NK-92 (cell line): ENCODE measurements around the gene EFNA4.

ENCODE experiments used
- DNase-seq: peaks from one replicate; lab custom pipeline; 2025; ENCODE audit not compliant: unreplicated experiment; lab: John Stamatoyannopoulos, UW

The EFNA4 gene

GRCh38 chr1:155051342-155051776 is 12.2 kb upstream of the EFNA4 start:
- DNase-seq, result no peak

DNA sequence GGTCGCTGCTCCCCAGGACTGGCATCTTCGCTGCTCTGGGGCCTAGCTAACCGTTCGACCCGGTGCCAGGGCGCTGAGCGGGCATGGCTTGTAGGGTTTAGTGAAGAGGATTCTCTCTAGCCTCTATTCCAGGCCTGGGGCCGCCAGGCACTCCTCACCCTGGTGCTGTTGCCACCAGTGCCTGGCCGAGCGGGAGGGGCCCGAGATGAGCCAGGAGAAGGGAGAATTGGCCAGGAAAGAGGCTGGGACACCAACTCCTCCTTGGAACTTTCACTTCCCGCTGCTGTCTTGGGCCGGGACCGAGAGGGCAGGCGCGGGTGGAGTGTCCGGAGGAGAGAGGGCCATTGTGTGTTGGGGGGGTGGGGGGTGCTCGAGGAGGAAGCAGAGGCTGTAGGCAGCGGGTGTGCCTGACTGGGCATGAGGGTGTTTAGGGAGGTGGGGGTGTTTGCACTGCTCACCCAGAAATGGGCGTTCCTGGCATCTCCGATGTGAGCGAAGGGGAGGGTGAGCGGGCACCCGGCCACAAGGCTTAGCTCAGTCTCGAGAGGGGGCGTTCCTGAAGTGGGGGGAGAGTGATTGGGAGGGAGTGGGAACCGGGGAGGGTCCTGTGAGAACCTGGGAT is 11.7 kb upstream of the EFNA4 start:
- DNase-seq, result no peak

DNA sequence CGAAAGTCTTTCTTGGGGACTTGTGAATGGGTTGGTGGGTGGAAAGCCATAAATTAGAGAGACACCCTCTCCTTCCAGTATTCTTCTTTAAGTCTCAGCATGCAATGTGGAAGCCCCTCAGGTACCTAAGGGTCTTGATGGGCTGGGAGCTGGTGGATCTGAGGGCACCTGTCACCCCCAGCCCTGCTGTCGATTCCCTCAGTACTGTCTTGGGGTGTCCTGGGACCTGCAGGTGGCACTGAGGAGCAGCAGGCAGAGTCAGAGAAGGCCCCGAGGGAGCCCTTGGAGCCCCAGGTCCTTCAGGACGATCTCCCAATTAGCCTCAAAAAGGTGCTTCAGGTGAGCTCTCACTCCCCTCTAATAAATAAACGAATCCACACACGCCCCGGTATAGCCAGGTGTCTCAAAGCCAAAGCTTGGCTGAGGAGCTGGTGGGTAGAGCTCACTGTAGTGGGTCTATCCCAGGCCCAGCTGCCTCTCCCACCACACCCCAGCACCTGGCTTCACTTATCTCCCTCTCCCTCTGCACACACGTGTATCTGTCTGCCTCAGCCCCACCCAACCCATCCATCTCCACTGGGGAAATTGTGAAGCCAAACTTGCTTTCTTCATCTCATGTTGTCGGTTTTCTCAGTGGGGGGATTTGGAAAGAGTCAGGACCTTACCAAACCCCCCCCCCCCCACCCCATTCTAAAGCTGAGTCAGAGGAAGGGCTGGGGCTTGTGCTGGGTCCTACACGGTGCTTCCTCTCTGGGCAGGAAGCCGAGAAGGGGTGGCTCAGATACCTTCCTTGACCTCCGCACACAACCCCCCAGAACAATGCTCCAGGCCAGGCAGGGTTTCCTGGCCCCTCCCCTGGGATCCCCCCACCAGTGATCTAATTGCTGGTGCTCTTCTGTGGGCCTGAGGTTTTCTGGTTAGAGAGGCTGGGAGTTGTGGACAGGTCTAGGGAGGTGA is 10.8 kb upstream of the EFNA4 start:
- DNase-seq, result no peak

- DNase-seq, result no peak
Measured at GRCh38 chr1:155053531-155054105, 9.9 kb upstream of the EFNA4 start.

DNA sequence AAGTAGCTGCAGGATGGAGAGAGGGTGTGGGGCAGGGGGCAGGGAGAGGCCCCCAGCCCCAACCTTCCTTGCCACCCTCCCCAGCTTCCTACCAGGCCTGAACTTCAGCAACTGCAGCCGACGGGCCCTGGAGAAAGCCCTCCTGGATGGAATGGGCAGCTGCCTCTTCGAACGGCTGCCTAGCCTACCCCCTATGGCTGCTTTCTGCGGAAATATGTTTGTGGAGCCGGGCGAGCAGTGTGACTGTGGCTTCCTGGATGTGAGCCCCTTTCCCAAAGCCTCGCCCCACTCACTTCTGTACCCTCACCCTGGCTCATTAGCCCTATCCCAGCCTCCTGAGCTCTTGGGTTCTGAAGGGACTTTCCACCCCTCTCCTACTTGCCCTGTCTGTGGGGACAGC is 6.4 kb upstream of the EFNA4 start:
- no peak for DNase-seq

DNA sequence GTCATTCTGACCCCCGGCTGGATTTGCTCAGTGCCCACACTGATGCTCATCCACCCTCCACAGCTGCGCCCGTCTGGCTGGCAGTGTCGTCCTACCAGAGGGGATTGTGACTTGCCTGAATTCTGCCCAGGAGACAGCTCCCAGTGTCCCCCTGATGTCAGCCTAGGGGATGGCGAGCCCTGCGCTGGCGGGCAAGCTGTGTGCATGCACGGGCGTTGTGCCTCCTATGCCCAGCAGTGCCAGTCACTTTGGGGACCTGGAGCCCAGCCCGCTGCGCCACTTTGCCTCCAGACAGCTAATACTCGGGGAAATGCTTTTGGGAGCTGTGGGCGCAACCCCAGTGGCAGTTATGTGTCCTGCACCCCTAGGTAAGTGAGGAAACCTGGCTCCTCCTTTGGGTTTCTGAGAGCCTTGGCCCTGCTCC is 5.7 kb upstream of the EFNA4 start:
- no peak for DNase-seq

DNA sequence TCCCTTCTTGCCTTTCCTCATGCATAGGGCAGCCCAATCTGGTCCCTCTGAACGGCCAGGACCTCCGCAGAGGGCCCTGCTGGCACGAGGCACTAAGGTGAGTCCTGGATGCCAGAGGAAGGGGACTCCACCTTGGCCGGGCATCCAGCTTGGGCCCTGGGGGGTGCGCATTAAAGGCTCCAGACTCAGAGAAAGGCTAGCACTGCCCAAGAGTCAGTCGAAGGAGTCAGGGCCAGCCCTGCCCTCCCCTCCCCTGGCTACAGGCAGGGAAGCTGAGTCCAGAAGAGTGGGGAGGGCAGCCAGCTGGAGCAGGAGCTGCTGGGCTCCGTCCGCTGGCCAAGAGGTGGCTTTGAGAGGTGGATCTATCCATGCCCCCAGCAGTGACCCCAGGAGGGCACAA is 2.8 kb upstream of the EFNA4 start:
- DNase-seq, result no peak

DNA sequence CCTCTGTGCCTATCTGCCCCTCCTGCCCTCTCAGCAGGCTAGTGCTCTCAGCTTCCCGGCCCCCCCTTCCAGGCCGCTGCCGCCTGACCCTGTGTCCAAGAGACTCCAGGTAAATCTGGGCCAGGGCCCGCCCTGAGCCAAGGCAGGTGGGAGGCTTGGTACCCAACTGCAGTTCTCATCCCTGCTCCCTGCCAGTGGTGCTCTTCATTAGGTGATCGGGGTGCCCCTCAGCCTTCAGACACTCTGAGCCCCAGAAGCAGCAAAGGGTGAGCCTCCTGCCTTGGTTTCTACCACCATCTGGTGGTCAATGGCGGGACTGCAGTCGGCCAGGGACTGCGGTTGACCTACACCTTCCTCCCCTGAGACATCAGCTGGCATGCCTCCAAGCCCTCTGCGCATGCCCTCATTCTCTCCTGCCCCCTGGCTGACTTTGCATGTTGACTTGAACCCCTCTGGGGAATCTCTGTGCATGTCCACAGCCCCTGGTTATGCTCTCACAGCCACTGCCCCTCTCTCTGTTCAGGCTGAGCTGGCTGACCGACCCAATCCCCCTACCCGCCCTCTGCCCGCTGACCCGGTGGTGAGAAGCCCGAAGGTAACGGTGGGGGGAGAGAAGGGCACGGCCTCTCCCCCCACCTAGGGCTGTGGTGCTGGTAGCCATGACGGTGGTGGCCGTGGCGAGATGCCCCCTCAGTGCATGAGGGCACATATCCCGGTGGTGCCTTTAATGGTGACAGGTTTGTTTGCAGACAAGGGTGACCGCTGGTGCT is 2.0 kb upstream of the EFNA4 start:
- DNase-seq, result peak; percentile 41

DNA sequence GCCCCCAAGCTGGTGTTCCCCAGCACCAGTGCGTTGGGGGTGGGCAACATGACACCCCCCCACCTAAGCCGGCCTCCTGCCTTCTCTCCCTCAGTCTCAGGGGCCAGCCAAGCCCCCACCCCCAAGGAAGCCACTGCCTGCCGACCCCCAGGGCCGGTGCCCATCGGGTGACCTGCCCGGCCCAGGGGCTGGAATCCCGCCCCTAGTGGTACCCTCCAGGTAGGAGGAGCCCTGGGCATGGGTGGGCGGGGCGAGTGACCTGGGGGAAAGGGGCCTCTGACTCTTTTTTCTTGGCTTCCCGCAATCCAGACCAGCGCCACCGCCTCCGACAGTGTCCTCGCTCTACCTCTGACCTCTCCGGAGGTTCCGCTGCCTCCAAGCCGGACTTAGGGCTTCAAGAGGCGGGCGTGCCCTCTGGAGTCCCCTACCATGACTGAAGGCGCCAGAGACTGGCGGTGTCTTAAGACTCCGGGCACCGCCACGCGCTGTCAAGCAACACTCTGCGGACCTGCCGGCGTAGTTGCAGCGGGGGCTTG is 1.3 kb upstream of the EFNA4 start:
- no peak for DNase-seq

DNA sequence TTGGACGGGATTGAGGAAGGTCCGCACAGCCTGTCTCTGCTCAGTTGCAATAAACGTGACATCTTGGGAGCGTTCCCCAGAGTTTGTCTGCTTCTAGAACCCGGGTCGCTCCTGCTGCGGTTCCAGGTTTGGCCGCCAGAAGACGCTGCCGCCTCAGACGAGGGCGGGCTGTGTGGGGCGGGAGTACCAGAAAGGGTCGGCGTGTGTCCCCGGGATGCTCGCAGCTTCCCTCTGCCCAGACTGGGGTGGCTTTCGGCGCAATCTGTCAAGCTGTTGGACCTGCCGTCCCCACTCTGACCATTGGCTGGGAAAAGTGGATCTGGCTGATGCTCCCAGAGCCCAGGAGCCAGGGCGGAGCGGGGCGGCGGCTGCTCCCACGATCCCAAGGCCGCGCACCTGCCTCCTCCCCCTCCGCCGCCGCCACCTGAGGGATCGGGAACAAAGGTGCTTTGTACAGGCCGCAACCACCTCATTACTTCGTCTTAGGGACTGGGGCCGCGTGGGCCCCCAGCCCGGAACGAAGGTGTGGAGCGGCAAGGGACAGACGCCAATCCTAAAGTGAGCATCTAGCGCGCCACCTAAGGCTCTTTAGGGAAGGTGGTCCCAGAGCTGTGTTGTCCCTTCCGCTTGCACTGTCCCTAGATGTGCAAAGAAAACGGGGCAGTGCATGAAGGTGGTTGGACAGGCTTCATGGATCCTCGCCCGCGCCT is 683 bp upstream of the EFNA4 start:
- no peak for DNase-seq

- DNase-seq, result no peak
Measured at GRCh38 chr1:155064111-155064831, 731 bp downstream of the EFNA4 start.

DNA sequence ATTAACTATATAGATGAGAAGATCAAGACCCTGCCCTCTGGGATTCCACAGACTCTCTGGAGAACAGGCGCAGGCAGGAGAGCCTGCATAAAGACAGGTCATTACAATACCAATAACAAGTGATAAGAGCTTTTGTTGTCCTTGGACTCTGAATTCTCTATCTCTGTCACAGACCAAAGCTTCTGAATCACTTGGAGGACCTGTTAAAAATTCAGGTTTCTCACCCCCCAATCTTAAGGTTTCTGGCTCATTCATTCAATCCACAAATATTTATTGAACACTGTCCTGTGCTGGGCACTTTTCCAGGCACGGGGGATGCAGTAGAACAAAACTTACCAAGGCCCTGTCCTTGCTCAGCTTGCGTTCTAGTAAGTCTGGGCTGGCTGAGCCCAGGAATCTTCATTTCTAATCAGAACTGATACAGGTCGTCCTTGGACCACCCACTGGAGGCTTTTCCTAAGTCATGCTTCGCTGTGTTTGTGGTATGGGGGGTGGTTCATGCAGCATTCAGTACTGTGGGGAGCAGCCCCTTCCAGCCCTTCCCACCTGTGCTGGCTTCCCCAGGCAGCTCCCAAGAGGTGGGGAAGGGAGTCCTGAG is 1.4 kb downstream of the EFNA4 start:
- DNase-seq, result no peak

- DNase-seq, result no peak
Measured at GRCh38 chr1:155066777-155067176, 3.2 kb downstream of the EFNA4 start.

- no peak for DNase-seq
Measured at GRCh38 chr1:155068599-155068998, 5.1 kb downstream of the EFNA4 start.

DNA sequence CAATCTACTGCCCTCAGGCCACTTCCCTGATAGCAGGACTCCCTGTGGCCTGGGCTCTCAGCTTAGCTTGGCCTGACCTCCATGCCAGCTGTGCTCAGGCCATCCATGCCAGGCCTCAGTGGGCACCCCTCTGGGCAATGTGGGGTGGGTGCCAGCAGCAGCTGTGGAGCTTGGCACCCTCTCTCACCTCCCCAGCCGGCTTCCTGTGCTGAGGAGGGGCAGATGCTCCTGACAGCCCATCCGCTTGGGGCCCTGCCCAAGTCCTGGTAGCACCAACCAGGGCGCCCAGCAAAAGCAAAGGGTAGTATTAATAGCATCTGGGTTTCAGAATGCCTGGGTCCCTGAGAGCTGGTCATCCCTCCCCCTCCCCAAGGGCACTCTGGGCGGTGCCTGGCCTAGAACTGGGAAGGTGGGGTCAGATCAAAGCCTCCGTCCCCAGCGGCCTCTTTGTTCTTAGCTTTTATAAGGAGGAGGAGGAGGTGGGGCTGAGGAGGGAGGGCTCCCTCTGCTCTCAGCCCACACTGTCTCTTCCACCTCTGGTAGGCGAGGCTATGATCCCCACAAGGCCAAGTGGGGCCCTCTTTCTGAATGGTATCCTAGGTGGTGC is 6.1 kb downstream of the EFNA4 start:
- DNase-seq, result no peak

DNA sequence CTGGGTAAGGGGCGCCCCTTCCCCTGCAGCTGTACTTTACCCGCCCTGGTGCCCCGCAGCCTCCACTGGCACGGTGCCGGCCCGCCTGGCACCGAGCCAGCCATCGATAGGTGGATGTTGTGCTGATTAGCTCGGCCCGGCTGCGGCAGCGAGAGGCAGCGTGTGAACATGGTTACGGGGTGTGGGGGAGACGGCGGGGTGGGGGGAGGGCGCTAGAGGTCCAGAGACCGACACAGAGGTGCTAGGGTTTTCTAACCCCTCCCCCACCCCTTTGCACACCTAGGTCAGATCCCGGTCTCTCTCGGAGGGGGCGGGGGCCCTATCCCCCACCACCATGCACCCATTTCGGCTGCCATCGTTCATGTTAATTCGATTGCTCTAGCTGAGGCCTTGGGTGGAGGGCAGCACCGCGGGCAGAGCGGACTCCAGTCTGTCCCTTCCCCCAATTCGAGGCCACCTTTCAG is 6.7 kb downstream of the EFNA4 start:
- no peak for DNase-seq

DNA sequence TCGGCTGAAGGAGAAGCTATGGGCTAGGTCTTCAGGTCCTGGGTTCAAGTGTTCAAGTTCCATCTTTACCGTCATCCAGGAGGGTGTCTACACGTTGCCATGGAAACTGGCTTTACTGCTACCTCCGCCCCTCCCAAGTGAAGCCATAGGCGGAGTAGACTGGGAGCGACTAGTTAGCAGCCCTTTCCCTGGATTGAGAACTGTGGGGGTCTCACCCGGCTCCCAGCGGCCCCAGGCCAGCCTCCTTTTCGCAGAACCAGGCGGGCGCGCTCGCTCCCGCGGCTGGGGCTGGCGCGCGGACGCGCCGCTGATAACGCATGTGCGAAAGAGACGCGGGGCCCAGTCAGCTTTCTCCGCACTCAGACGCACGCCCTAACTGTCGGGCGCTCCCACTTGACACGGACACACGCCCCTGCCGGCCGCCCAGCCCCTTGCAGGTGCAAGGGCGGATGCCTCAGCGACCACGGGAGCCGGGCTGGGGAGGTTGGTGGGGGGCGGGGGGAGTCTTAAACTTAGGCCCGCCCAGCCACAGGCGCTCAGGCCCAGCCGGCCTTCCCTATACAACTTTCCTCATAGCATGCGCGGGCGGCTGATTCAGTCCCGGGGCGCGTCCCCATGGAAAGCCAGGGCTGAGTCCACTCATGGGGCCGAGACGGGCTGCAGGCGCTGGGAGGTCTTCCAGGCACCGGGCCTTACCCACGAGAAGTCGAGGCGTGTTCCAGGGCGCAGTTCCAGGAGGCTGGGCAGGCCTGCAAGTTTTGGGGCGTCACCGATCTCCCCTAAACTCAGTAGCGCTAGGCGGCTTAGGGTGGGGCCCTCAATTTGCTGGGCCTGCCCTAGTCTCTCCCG is 7.4 kb downstream of the EFNA4 start:
- no peak for DNase-seq

DNA sequence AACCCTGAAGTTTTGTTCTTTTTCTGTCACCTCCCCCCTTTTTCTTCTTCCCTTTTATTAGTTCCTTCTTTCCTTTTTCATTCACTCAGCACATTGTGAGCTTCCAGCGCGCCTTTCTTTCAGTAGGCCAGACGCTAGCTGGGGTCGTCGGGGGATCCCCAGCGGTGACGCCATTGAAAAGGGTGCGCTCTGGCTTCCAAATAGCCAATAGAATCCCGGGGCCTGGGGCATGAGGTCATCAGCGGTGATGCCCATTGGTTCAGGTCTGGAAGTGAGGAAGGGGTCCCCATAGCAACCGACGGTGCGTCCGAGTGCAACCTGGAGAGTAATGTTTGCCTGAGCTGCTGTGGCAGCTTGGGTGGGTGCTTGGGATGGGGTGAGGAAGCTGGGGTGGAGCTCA is 8.2 kb downstream of the EFNA4 start:
- no peak for DNase-seq
